Adrenal gland (tissue), 5 donors: ENCODE results near the gene ZC3H12D.

Experiments used
- CTCF ChIP-seq, 6 experiments: fragments of 450-650 bp in 4 of 6; fragments of 200-600 bp in 2 of 6; sonication (generic) in 1 of 6; IDR thresholded peaks; 1 replicate in 5 of 6; 2 replicates in 1 of 6; pipeline versions ENCODE4 v1.5.1 to v1.8.0; 2016 to 2021; ENCODE audit warnings: antibody characterized with exemption in 6 of 6, mild to moderate bottlenecking in 2 of 6, moderate library complexity in 1 of 6
- POLR2A ChIP-seq, 2 donors: fragments of 450-650 bp; IDR thresholded peaks; one replicate each; pipeline ENCODE4 v1.6.1; 2017; ENCODE audit warnings: antibody characterized with exemption in 2 of 2, mild to moderate bottlenecking in 2 of 2, moderate library complexity in 1 of 2
- donor health status: DM: no; HTN: no; CAD: no.

GRCh38 chr6:149480502-149481280 is 4.1 kb downstream of the ZC3H12D start:
- TF ChIP-seq POLR2A (IDR thresholded peaks at IDR 0.05) (no peak), CTCF (IDR thresholded peaks at IDR 0.05) (no peak)
